Fibroblast of lung (primary cell): ENCODE data around the gene PTPMT1. TPM values are rescaled to one million over a fixed set of nuclear protein-coding genes. Genes with fewer than 3 reads are reported as not detected.

ENCODE experiments used
- DNase-seq, 2 donors: peaks; one replicate each; pipeline versions ENCODE4 v3.0.0 to v3.0.0-alpha.2; 2010; ENCODE audit warnings: low read depth in 2 of 2
- H2AFZ ChIP-seq: 2 replicates; pipeline ENCODE4 v1.5.1; 2012; ENCODE audit warnings: low read length, control low read depth, inconsistent platforms
- H3K27ac ChIP-seq: 2 replicates; pipeline ENCODE4 v1.5.1; 2011; ENCODE audit warnings: low read length, control low read depth; ENCODE audit not compliant: insufficient read depth
- H3K27me3 ChIP-seq: 2 replicates; pipeline ENCODE4 v1.5.1; 2011; ENCODE audit warnings: mild to moderate bottlenecking, low read length; ENCODE audit not compliant: control insufficient read depth, insufficient read depth
- H3K36me3 ChIP-seq: 2 replicates; pipeline ENCODE4 v1.5.1; 2011; ENCODE audit warnings: low read length; ENCODE audit not compliant: control insufficient read depth, insufficient read depth
- H3K4me1 ChIP-seq: 2 replicates; pipeline ENCODE4 v1.5.1; 2011; ENCODE audit warnings: low read length; ENCODE audit not compliant: control insufficient read depth, insufficient read depth; ENCODE audit errors: extremely low read depth
- H3K4me2 ChIP-seq: 2 replicates; pipeline ENCODE4 v1.5.1; 2011; ENCODE audit warnings: low read length, control low read depth; ENCODE audit not compliant: insufficient read depth; ENCODE audit errors: extremely low read depth
- H3K4me3 ChIP-seq, 4 experiments: fragments of 200-600 bp in 1 of 4; sonication (generic) in 1 of 4; replicated peaks in 1 of 4; 2 replicates each; pipeline ENCODE4 v1.5.1; 2011 to 2016; ENCODE audit warnings: low read length in 4 of 4, low read depth in 3 of 4, mild to moderate bottlenecking in 3 of 4, control low read depth in 2 of 4, inconsistent platforms in 1 of 4, mixed read lengths in 1 of 4; ENCODE audit not compliant: insufficient read depth in 1 of 4; ENCODE audit errors: control extremely low read depth in 1 of 4
- H3K79me2 ChIP-seq: 2 replicates; pipeline ENCODE4 v1.5.1; 2012; ENCODE audit warnings: mild to moderate bottlenecking, low read length, inconsistent platforms; ENCODE audit not compliant: control insufficient read depth, insufficient read depth
- H3K9ac ChIP-seq: 2 replicates; pipeline ENCODE4 v1.5.1; 2011; ENCODE audit warnings: mild to moderate bottlenecking, low read length, control low read depth; ENCODE audit not compliant: insufficient read depth
- H3K9me3 ChIP-seq: 2 replicates; pipeline ENCODE4 v1.5.1; 2012; ENCODE audit warnings: low read depth, low read length; ENCODE audit not compliant: control insufficient read depth, insufficient read depth
- H4K20me1 ChIP-seq: 2 replicates; pipeline ENCODE4 v1.5.1; 2011; ENCODE audit warnings: low read length; ENCODE audit not compliant: control insufficient read depth, insufficient read depth; ENCODE audit errors: extremely low read depth
- CTCF ChIP-seq, 2 donors: IDR thresholded peaks in 1 of 2; conservative IDR thresholded peaks in 1 of 2; 1 replicate in 1 of 2; 2 replicates in 1 of 2; pipeline ENCODE4 v1.5.1; 2011 to 2012; ENCODE audit warnings: low read length in 2 of 2, control low read depth in 1 of 2, inconsistent platforms in 1 of 2, low read depth in 1 of 2, mild to moderate bottlenecking in 1 of 2
- EZH2 ChIP-seq: IDR thresholded peaks from 2 replicates; pipeline ENCODE4 v1.5.1; 2012; ENCODE audit warnings: low read length, control low read depth, mild to moderate bottlenecking; ENCODE audit errors: missing control alignments
- polyA plus RNA-seq, 2 donors: library from polyadenylated mRNA; depleted of rRNA in 1 of 2; stranded (reverse) in 1 of 2; unstranded in 1 of 2; fragments of >200 nt; gene quantifications; 2 replicates each; pipeline ENCODE4 v1.2.1, GENCODE V29; 2011 to 2012; ENCODE audit warnings: missing spikeins in 1 of 2
- total RNA-seq: library from RNA; depleted of rRNA; stranded (reverse); fragments of >200 nt; gene quantifications from 2 replicates; pipeline ENCODE4 v1.2.1, GENCODE V29; 2014

PTPMT1 gene
- total and polyA plus RNA-seq, 2 donors (not counting 1 experiment from before 2014, with no cell fraction given): 55.4 to 84.9 TPM

- peak within 1 kb of the TSS; percentile 96 to 100 (median 99) for H3K4me3 ChIP-seq
- no peaks in the 10 kb centered on the region for H4K20me1 ChIP-seq
- no peaks in the 10 kb centered on the region for H3K9me3 ChIP-seq
- H3K4me1 ChIP-seq: peaks cover 10% of the 10 kb centered on the region
- peaks cover 23% of the 10 kb centered on the region for H3K36me3 ChIP-seq
- H3K79me2 ChIP-seq: peaks cover 36% of the 10 kb centered on the region
- peak within 1 kb of the TSS; percentile 90 for H3K9ac ChIP-seq
- H3K4me2 ChIP-seq: peak within 1 kb of the TSS; percentile 91
- DNase-seq: peak; percentile 90 to 93
- no peak for TF ChIP-seq EZH2
- H2AFZ ChIP-seq: peak within 1 kb of the TSS; percentile 97
- H3K27ac ChIP-seq: peak within 1 kb of the TSS; percentile 93
- no peaks in the 10 kb centered on the region for H3K27me3 ChIP-seq
These were observed 13.4 kb downstream of the PTPMT1 start, which contains the start of the genes KBTBD4 and NDUFS3 for GRCh38 chr11:47578524-47579494. KBTBD4 (minus strand) TSS chr11:47578970; CDS start chr11:47578951, 19 bp downstream. NDUFS3 (plus strand) TSS chr11:47579074; CDS start chr11:47579092, 18 bp downstream.

- Histone ChIP-seq H3K9ac (no peak overlapping the region), H3K27ac (no peak overlapping the region), H3K36me3 (peaks cover 21% of the 10 kb centered on the region), H3K4me2 (no peak overlapping the region), H3K79me2 (peaks cover 20% of the 10 kb centered on the region), H3K4me3 (no peak overlapping the region), H3K27me3 (no peaks in the 10 kb centered on the region), H3K9me3 (no peaks in the 10 kb centered on the region), H2AFZ (no peak overlapping the region), H3K4me1 (peaks cover 3% of the 10 kb centered on the region), H4K20me1 (no peaks in the 10 kb centered on the region)
- TF ChIP-seq EZH2: no peak
- no peak for TF ChIP-seq CTCF (conservative IDR thresholded peaks at IDR 0.05 in 1 of 2, IDR thresholded peaks at IDR 0.05 in 1 of 2; ENCODE audit: low read depth in 1 of 2, low read length in 2 of 2)
- DNase-seq: no peak
These were observed 18.4 kb downstream of the PTPMT1 start for GRCh38 chr11:47583844-47584243.

GRCh38 chr11:47586098-47586855 lies 20.9 kb downstream of the PTPMT1 start, which contains the start of gene FAM180B:
FAM180B (plus strand) TSS chr11:47586678; CDS start chr11:47586769, 91 bp downstream.
- Histone ChIP-seq H3K36me3 (peaks cover 16% of the 10 kb centered on the region), H3K4me2 (no peak within 1 kb of the TSS), H3K27me3 (peaks cover 6% of the 10 kb centered on the region), H3K9me3 (no peaks in the 10 kb centered on the region), H2AFZ (no peak within 1 kb of the TSS), H4K20me1 (no peaks in the 10 kb centered on the region), H3K4me3 (no peak within 1 kb of the TSS), H3K4me1 (no peaks in the 10 kb centered on the region), H3K79me2 (no peaks in the 10 kb centered on the region), H3K9ac (no peak within 1 kb of the TSS), H3K27ac (no peak within 1 kb of the TSS)
- TF ChIP-seq EZH2 (no peak), CTCF (conservative IDR thresholded peaks at IDR 0.05 in 1 of 2, IDR thresholded peaks at IDR 0.05 in 1 of 2; ENCODE audit: low read depth in 1 of 2, low read length in 2 of 2) (no peak)
- DNase-seq: no peak
